Measurements from ENCODE around the gene MROH7. TPM values are rescaled to one million over a fixed set of nuclear protein-coding genes. Genes with fewer than 3 reads are reported as not detected.

The MROH7 gene
- polyA plus RNA-seq, 3 donors = 1.1 TPM; not detected in 2

DNA sequence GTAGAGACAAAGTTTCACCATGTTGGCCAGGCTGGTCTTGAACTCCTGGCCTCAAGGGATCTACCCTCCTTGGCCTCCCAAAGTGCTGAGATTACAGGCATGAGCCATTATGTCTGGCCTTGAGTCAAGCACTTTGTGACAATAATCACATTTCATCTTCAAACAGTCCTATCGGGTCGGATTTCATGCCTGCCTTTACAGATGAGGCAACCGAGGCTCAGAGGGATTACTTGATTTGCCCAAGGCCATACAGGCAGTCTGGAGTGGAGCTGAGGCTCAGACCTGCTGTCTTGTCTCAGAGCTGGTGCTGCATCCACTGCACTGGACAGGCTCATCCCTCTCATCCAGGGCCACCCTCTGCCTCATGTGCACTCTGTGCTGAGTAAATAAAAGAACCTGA is 44.8 kb upstream of the MROH7 start:
- no peaks in the 10 kb centered on the region for H3K9me3 Mint-ChIP-seq
- no peak overlapping the region for H3K27ac Mint-ChIP-seq
- DNase-seq = no peak
- H3K4me1 ChIP-seq (ENCODE audit: control insufficient read depth in 1 of 2, insufficient read depth in 2 of 2, low read length in 2 of 2) = no peaks in the 10 kb centered on the region
- no peak overlapping the region for H2AFZ ChIP-seq (ENCODE audit: insufficient read depth, low read depth, low read length, poor library complexity, severe bottlenecking)
- WGBS (ENCODE audit: insufficient coverage) = 97% methylated on average over 3 of the region's 3 CpGs
- no peak overlapping the region for H3K9ac ChIP-seq (ENCODE audit: insufficient read depth, low read length, poor library complexity, severe bottlenecking)
- peaks cover 0 to 1% (median 0%) of the 10 kb centered on the region in 3 donors for H3K27me3 Mint-ChIP-seq (ENCODE audit: low read depth in 3 of 3)
- H3K4me3 Mint-ChIP-seq = no peak overlapping the region
- H3K27ac ChIP-seq (ENCODE audit: low read depth in 1 of 2, low read length in 2 of 2) = no peak overlapping the region
- no peak overlapping the region for H3K4me2 ChIP-seq (replicated peaks; ENCODE audit: extremely low read depth, low read length, poor library complexity, severe bottlenecking)
- no peaks in the 10 kb centered on the region for H3K9me3 ChIP-seq (replicated peaks in 1 of 2; ENCODE audit: control insufficient read depth in 1 of 2, insufficient read depth in 1 of 2, low read length in 2 of 2)
- H3K4me1 Mint-ChIP-seq = no peaks in the 10 kb centered on the region
- no peaks in the 10 kb centered on the region for H3K27me3 ChIP-seq (ENCODE audit: control insufficient read depth in 2 of 2, insufficient read depth in 2 of 2, low read length in 2 of 2)
- no peak overlapping the region for H3K4me3 ChIP-seq (replicated peaks in 1 of 3; ENCODE audit: low read depth in 2 of 3, low read length in 3 of 3)
- intact Hi-C loops (cut with micrococcal nuclease) = no loop called here
- peaks cover 12 to 30% of the 10 kb centered on the region in 2 donors for H3K36me3 Mint-ChIP-seq
- no peaks in the 10 kb centered on the region for H4K20me1 ChIP-seq (ENCODE audit: insufficient read depth, low read length)
- TF ChIP-seq CTCF (IDR thresholded peaks at IDR 0.05) = no peak
- H3K36me3 ChIP-seq (replicated peaks in 1 of 2; ENCODE audit: control insufficient read depth in 1 of 2, insufficient read depth in 2 of 2, low read length in 2 of 2) = no peaks in the 10 kb centered on the region
- H3K79me2 ChIP-seq (ENCODE audit: insufficient read depth, low read length) = no peaks in the 10 kb centered on the region

- no peaks in the 10 kb centered on the region for H3K4me1 ChIP-seq (ENCODE audit: control insufficient read depth in 1 of 2, insufficient read depth in 2 of 2, low read length in 2 of 2)
- H3K4me3 ChIP-seq (replicated peaks in 1 of 3; ENCODE audit: low read depth in 2 of 3, low read length in 3 of 3) = no peak overlapping the region
- Mint-ChIP-seq H3K4me1 (no peaks in the 10 kb centered on the region), H3K9me3 (no peaks in the 10 kb centered on the region), H3K36me3 (peaks cover 12 to 30% of the 10 kb centered on the region in 2 donors), H3K27ac (no peak overlapping the region), H3K27me3 (ENCODE audit: low read depth in 3 of 3) (peaks cover 0 to 1% (median 0%) of the 10 kb centered on the region in 3 donors), H3K4me3 (no peak overlapping the region)
- intact Hi-C loops (cut with micrococcal nuclease) = no loop called here
- 50% methylated on average over 2 of the region's 3 CpGs for WGBS (ENCODE audit: insufficient coverage)
- no peak for TF ChIP-seq CTCF (IDR thresholded peaks at IDR 0.05)
- no peak for DNase-seq
- no peaks in the 10 kb centered on the region for H3K27me3 ChIP-seq (ENCODE audit: control insufficient read depth in 2 of 2, insufficient read depth in 2 of 2, low read length in 2 of 2)
- no peaks in the 10 kb centered on the region for H3K36me3 ChIP-seq (replicated peaks in 1 of 2; ENCODE audit: control insufficient read depth in 1 of 2, insufficient read depth in 2 of 2, low read length in 2 of 2)
- no peaks in the 10 kb centered on the region for H4K20me1 ChIP-seq (ENCODE audit: insufficient read depth, low read length)
- H3K9ac ChIP-seq (ENCODE audit: insufficient read depth, low read length, poor library complexity, severe bottlenecking) = no peak overlapping the region
- H3K79me2 ChIP-seq (ENCODE audit: insufficient read depth, low read length) = no peaks in the 10 kb centered on the region
- H3K27ac ChIP-seq (ENCODE audit: low read depth in 1 of 2, low read length in 2 of 2) = no peak overlapping the region
- no peak overlapping the region for H3K4me2 ChIP-seq (replicated peaks; ENCODE audit: extremely low read depth, low read length, poor library complexity, severe bottlenecking)
- no peak overlapping the region for H2AFZ ChIP-seq (ENCODE audit: insufficient read depth, low read depth, low read length, poor library complexity, severe bottlenecking)
- no peaks in the 10 kb centered on the region for H3K9me3 ChIP-seq (replicated peaks in 1 of 2; ENCODE audit: control insufficient read depth in 1 of 2, insufficient read depth in 1 of 2, low read length in 2 of 2)
Measured at GRCh38 chr1:54597455-54598030, 44.0 kb upstream of the MROH7 start.
